HG03342 (cell line): Measurements from ENCODE around the gene DZIP3.

Experiments used
- ATAC-seq: cut with Tn5 transposase; IDR thresholded peaks from one replicate; pipeline ENCODE4 v1.9.1; 2021; ENCODE audit warnings: mild to moderate bottlenecking, moderate library complexity; ENCODE audit not compliant: unreplicated experiment

DZIP3 gene

GRCh38 chr3:108589081-108589997, at the start of gene DZIP3, which contains the start of gene CIP2A:
Gene DZIP3 (plus strand): TSS chr3:108589722. CDS start chr3:108605407, 15,685 bp downstream.
Gene CIP2A (minus strand): TSS chr3:108589438. CDS start chr3:108589375, 63 bp downstream.
- peak; percentile 94 for ATAC-seq

GRCh38 chr3:108546247-108546646, 43.3 kb upstream of the DZIP3 start:
- ATAC-seq: no peak

- no peak for ATAC-seq
Observed at GRCh38 chr3:108546692-108547091, 42.8 kb upstream of the DZIP3 start.

GRCh38 chr3:108548304-108548703, 41.2 kb upstream of the DZIP3 start:
- ATAC-seq: no peak

GRCh38 chr3:108548886-108549285, 40.6 kb upstream of the DZIP3 start:
- no peak for ATAC-seq

GRCh38 chr3:108552267-108553159, 37.0 kb upstream of the DZIP3 start:
- ATAC-seq: no peak

- no peak for ATAC-seq
Observed at GRCh38 chr3:108554229-108554628, 35.3 kb upstream of the DZIP3 start.

- ATAC-seq: no peak
Observed at GRCh38 chr3:108554913-108555571, 34.5 kb upstream of the DZIP3 start.

- ATAC-seq: no peak
Observed at GRCh38 chr3:108555966-108556581, 33.4 kb upstream of the DZIP3 start.

GRCh38 chr3:108562565-108562964, 27.0 kb upstream of the DZIP3 start:
- no peak for ATAC-seq

GRCh38 chr3:108564564-108564963, 25.0 kb upstream of the DZIP3 start:
- no peak for ATAC-seq

- no peak for ATAC-seq
Observed at GRCh38 chr3:108565506-108565905, 24.0 kb upstream of the DZIP3 start.

GRCh38 chr3:108566599-108566998, 22.9 kb upstream of the DZIP3 start:
- ATAC-seq: no peak

GRCh38 chr3:108569336-108569735, 20.2 kb upstream of the DZIP3 start:
- ATAC-seq: no peak

GRCh38 chr3:108578064-108578463, 11.5 kb upstream of the DZIP3 start:
- no peak for ATAC-seq

- ATAC-seq: no peak
Observed at GRCh38 chr3:108588601-108589000, 921 bp upstream of the DZIP3 start.

GRCh38 chr3:108589998-108590323, 439 bp downstream of the DZIP3 start:
- no peak for ATAC-seq

GRCh38 chr3:108590460-108590859, 938 bp downstream of the DZIP3 start:
- no peak for ATAC-seq

GRCh38 chr3:108595321-108595720, 5.8 kb downstream of the DZIP3 start:
- ATAC-seq: no peak

- no peak for ATAC-seq
Observed at GRCh38 chr3:108598375-108598774, 8.9 kb downstream of the DZIP3 start.
